SK-N-SH (cell line): ENCODE data around the gene ADD2. TPM values are rescaled to one million over a fixed set of nuclear protein-coding genes. Genes with fewer than 3 reads are reported as not detected.

ENCODE experiments used
- CTCF ChIA-PET: fragments of 300-600, 350-600 bp; formaldehyde crosslinking; extraction: SDS; loops from one replicate; lab custom pipeline; 2021; lab: Yijun Ruan, JAX
- POLR2A ChIA-PET: fragments of 350-600 bp; sonication (Branson Sonifier 250); formaldehyde crosslinking; extraction: SDS; loops from one replicate; lab custom pipeline; 2020; ENCODE audit warnings: antibody characterized with exemption, inconsistent platforms; lab: Yijun Ruan, JAX
- DNase-seq: peaks from one replicate; pipeline ENCODE4 v3.0.0; 2012
- H2AFZ ChIP-seq: fragments of 200-600 bp; sonication (generic); 2 replicates; pipeline ENCODE4 v1.8.1; 2016; ENCODE audit warnings: antibody characterized with exemption, mild to moderate bottlenecking, low read depth
- H3F3A ChIP-seq: fragments of 200-600 bp; sonication (generic); replicated peaks from 2 replicates; pipeline ENCODE3; 2016; ENCODE audit warnings: antibody characterized with exemption, mild to moderate bottlenecking; ENCODE audit not compliant: insufficient read depth
- H3K27ac ChIP-seq, 2 experiments: fragments of 200-500 bp in 1 of 2; fragments of 200-600 bp in 1 of 2; sonication (Bioruptor generic) in 1 of 2; sonication (generic), shearing (Covaris generic) in 1 of 2; 2 replicates each; pipeline versions ENCODE4 v1.5.1 to v1.6.1; 2014 to 2016; ENCODE audit warnings: low read depth in 2 of 2, inconsistent platforms in 1 of 2, low read length in 1 of 2, mild to moderate bottlenecking in 1 of 2, mixed read lengths in 1 of 2
- H3K27me3 ChIP-seq: fragments of 200-600 bp; sonication (generic), shearing (Covaris generic); 2 replicates; pipeline ENCODE4 v1.6.1; 2016; ENCODE audit warnings: mixed run types; ENCODE audit not compliant: insufficient read depth
- H3K36me3 ChIP-seq, 2 experiments: fragments of 200-500 bp in 1 of 2; fragments of 200-600 bp in 1 of 2; sonication (Bioruptor generic) in 1 of 2; sonication (generic) in 1 of 2; replicated peaks in 1 of 2; 2 replicates each; pipeline versions ENCODE3 to v1.5.1; 2014 to 2016; ENCODE audit warnings: low read length in 1 of 2, mild to moderate bottlenecking in 1 of 2; ENCODE audit not compliant: insufficient read depth in 2 of 2, control insufficient read depth in 1 of 2
- H3K4me1 ChIP-seq, 2 experiments: fragments of 200-500 bp in 1 of 2; fragments of 200-600 bp in 1 of 2; sonication (Bioruptor generic) in 1 of 2; sonication (generic), shearing (Covaris generic) in 1 of 2; 2 replicates each; pipeline versions ENCODE4 v1.5.1 to v1.6.1; 2014 to 2016; ENCODE audit warnings: low read depth in 1 of 2, low read length in 1 of 2, mixed run types in 1 of 2; ENCODE audit not compliant: insufficient read depth in 2 of 2, control insufficient read depth in 1 of 2
- H3K4me2 ChIP-seq: fragments of 200-600 bp; sonication (generic), shearing (Covaris generic); 2 replicates; pipeline ENCODE4 v1.6.1; 2017; ENCODE audit warnings: mixed run types
- H3K4me3 ChIP-seq, 2 experiments: fragments of 200-500 bp in 1 of 2; fragments of 200-600 bp in 1 of 2; sonication (Bioruptor generic) in 1 of 2; sonication (generic), shearing (Covaris generic) in 1 of 2; 2 replicates each; pipeline versions ENCODE4 v1.5.1 to v1.8.1; 2014 to 2016; ENCODE audit warnings: low read depth in 2 of 2, inconsistent platforms in 1 of 2, low read length in 1 of 2, mild to moderate bottlenecking in 1 of 2, mixed read lengths in 1 of 2, moderate library complexity in 1 of 2
- H3K79me2 ChIP-seq: fragments of 200-600 bp; sonication (generic); 2 replicates; pipeline ENCODE4 v1.8.1; 2017; ENCODE audit warnings: mild to moderate bottlenecking; ENCODE audit not compliant: insufficient read depth
- H3K9ac ChIP-seq: fragments of 200-600 bp; sonication (generic); 2 replicates; pipeline ENCODE4 v1.6.1; 2017; ENCODE audit warnings: mixed run types
- H3K9me2 ChIP-seq: fragments of 200-600 bp; sonication (generic); 2 replicates; pipeline ENCODE4 v1.6.1; 2017; ENCODE audit warnings: mixed run types
- H3K9me3 ChIP-seq: fragments of 200-600 bp; sonication (generic); 2 replicates; pipeline ENCODE4 v1.6.1; 2017; ENCODE audit warnings: mixed run types, mild to moderate bottlenecking, moderate library complexity
- H4K20me1 ChIP-seq: fragments of 200-600 bp; sonication (generic); 2 replicates; pipeline ENCODE4 v1.6.1; 2017; ENCODE audit warnings: mild to moderate bottlenecking, mixed run types; ENCODE audit not compliant: insufficient read depth
- CHD2 ChIP-seq: fragments of 150-350 bp; IDR thresholded peaks from 2 replicates; pipeline ENCODE4 v1.6.1; 2018; ENCODE audit warnings: low read length; ENCODE audit not compliant: partially characterized antibody
- ELF1 ChIP-seq: IDR thresholded peaks from 2 replicates; pipeline ENCODE4 v1.4.0; 2012
- FOXJ3 ChIP-seq: sonication (generic); formaldehyde crosslinking; IDR thresholded peaks from 2 replicates; pipeline ENCODE4 v1.5.1; 2020; ENCODE audit warnings: mild to moderate bottlenecking, missing genetic modification reagents
- GABPA ChIP-seq: IDR thresholded peaks from 2 replicates; pipeline ENCODE4 v1.4.0; 2012; ENCODE audit warnings: low read depth, mild to moderate bottlenecking
- JUND ChIP-seq: IDR thresholded peaks from 2 replicates; pipeline ENCODE4 v1.4.0; 2012
- POLR2AphosphoS5 ChIP-seq: IDR thresholded peaks from 2 replicates; pipeline ENCODE4 v1.6.1; 2012; ENCODE audit warnings: low read depth, low read length
- RAD21 ChIP-seq: IDR thresholded peaks from 2 replicates; pipeline ENCODE4 v1.6.1; 2012; ENCODE audit warnings: mild to moderate bottlenecking, low read length
- RCOR1 ChIP-seq: fragments of 150-350 bp; IDR thresholded peaks from 2 replicates; pipeline ENCODE4 v1.6.1; 2017; ENCODE audit warnings: antibody characterized with exemption, low read length
- REST ChIP-seq: IDR thresholded peaks from 2 replicates; pipeline ENCODE4 v1.6.1; 2012; ENCODE audit warnings: mild to moderate bottlenecking, low read depth, low read length, moderate library complexity
- RFX5 ChIP-seq: IDR thresholded peaks from 2 replicates; pipeline ENCODE4 v1.6.1; 2012; ENCODE audit warnings: mild to moderate bottlenecking, improper control_type of control experiment, low read length
- RXRA ChIP-seq: IDR thresholded peaks from 2 replicates; pipeline ENCODE4 v1.4.0; 2012; ENCODE audit warnings: low read depth, mild to moderate bottlenecking, borderline replicate concordance
- SIN3A ChIP-seq: IDR thresholded peaks from 2 replicates; pipeline ENCODE4 v1.6.1; 2012; ENCODE audit warnings: low read depth, mild to moderate bottlenecking, low read length, moderate library complexity, borderline replicate concordance
- SMC3 ChIP-seq: IDR thresholded peaks from 2 replicates; pipeline ENCODE4 v1.6.1; 2012; ENCODE audit warnings: low read depth, low read length, improper control_type of control experiment
- USF1 ChIP-seq: IDR thresholded peaks from 2 replicates; pipeline ENCODE4 v1.4.0; 2012; ENCODE audit warnings: low read depth, borderline replicate concordance
- WGBS: methylation state at CpG from one replicate; pipeline ENCODE4 v1.1.6; 2017; ENCODE audit warnings: low lambda C conversion rate; 5-methylcytosine and 5-hydroxymethylcytosine counted together
- polyA plus RNA-seq, 3 experiments: library from polyadenylated mRNA; depleted of rRNA; stranded (reverse); fragments of >200 nt; gene quantifications; 2 replicates each; pipeline ENCODE4 v1.2.3, GENCODE V29; 2012

ADD2 gene
- polyA plus RNA-seq, 1 of the 3 experiments (the other 2 are of a cell fraction): 0.30 TPM

GRCh38 chr2:70726947-70727725 lies 40.9 kb downstream of the ADD2 start:
- DNase-seq: no peak
- ChIA-PET CTCF (interaction anchor here (0.9 to 1.0 kb wide), 2 partner anchors 41 to 423 kb away, joined by 4 to 5 read pairs; partner anchors contain the start of gene ADD2), POLR2A (no interaction called here)
- WGBS: 62% methylated on average over 10 of the region's 11 CpGs
- Histone ChIP-seq H3K79me2 (no peaks in the 10 kb centered on the region), H3K4me1 (peaks cover 0 to 3% of the 10 kb centered on the region in 2 experiments; a peak in 1 of 4 replicates), H3K9me3 (no peaks in the 10 kb centered on the region), H3K9ac (no peak overlapping the region), H3K4me3 (no peak overlapping the region), H4K20me1 (no peaks in the 10 kb centered on the region), H2AFZ (no peak overlapping the region), H3K9me2 (no peaks in the 10 kb centered on the region), H3K27ac (no peak overlapping the region), H3K4me2 (no peak overlapping the region), H3K36me3 (no peaks in the 10 kb centered on the region), H3K27me3 (no peaks in the 10 kb centered on the region), H3F3A (no peaks in the 10 kb centered on the region)
- no peak for TF ChIP-seq RCOR1
- no peak for TF ChIP-seq ELF1
- TF ChIP-seq RAD21: no peak
- no peak for TF ChIP-seq GABPA
- TF ChIP-seq USF1: no peak
- no peak for TF ChIP-seq JUND
- TF ChIP-seq SIN3A: no peak
- TF ChIP-seq SMC3: no peak
- no peak for TF ChIP-seq POLR2AphosphoS5
- TF ChIP-seq CHD2: no peak
- TF ChIP-seq RXRA: no peak
- no peak for TF ChIP-seq FOXJ3 (CRISPR knock-in tag)

- H3K9me2 ChIP-seq: no peaks in the 10 kb centered on the region
- no peaks in the 10 kb centered on the region for H3K9me3 ChIP-seq
- H3K27ac ChIP-seq: no peak overlapping the region
- no peak overlapping the region for H3K4me2 ChIP-seq
- no peaks in the 10 kb centered on the region for H3F3A ChIP-seq
- peaks cover 0 to 3% of the 10 kb centered on the region in 2 experiments; a peak in 1 of 4 replicates for H3K4me1 ChIP-seq
- H2AFZ ChIP-seq: no peak overlapping the region
- H3K36me3 ChIP-seq: no peaks in the 10 kb centered on the region
- CTCF ChIA-PET: no interaction called here
- no peaks in the 10 kb centered on the region for H3K27me3 ChIP-seq
- H3K4me3 ChIP-seq: no peak overlapping the region
- H3K79me2 ChIP-seq: no peaks in the 10 kb centered on the region
- POLR2A ChIA-PET: no interaction called here
- no peaks in the 10 kb centered on the region for H4K20me1 ChIP-seq
- no CpG with 5 or more reads among the region's 3 CpGs for WGBS
- no peak for DNase-seq
- H3K9ac ChIP-seq: no peak overlapping the region
- TF ChIP-seq RFX5 (no peak), REST (no peak), RAD21 (no peak)
- TF ChIP-seq, all 33 proteins: peak for 0
These were observed 42.5 kb downstream of the ADD2 start for GRCh38 chr2:70725505-70725904.
